ENCODE results near the gene PTK6. TPM values are rescaled to one million over a fixed set of nuclear protein-coding genes. Genes with fewer than 3 reads are reported as not detected.

The PTK6 gene
- polyA plus RNA-seq, 3 donors: 0.22 to 0.61 (median 0.49) TPM

- DNase-seq (ENCODE audit: low read depth in 3 of 3, low spot score in 2 of 3): no peak
Observed at GRCh38 chr20:63497946-63498935, 38.9 kb downstream of the PTK6 start.

- no peak for DNase-seq (ENCODE audit: low read depth in 3 of 3, low spot score in 2 of 3)
Observed at GRCh38 chr20:63497138-63497945, 39.8 kb downstream of the PTK6 start.

- DNase-seq (ENCODE audit: low read depth in 3 of 3, low spot score in 2 of 3): no peak
Observed at GRCh38 chr20:63496596-63497120, 40.5 kb downstream of the PTK6 start.

- DNase-seq (ENCODE audit: low read depth in 3 of 3, low spot score in 2 of 3): no peak
Observed at GRCh38 chr20:63495741-63496595, 41.2 kb downstream of the PTK6 start.

- DNase-seq (ENCODE audit: low read depth in 3 of 3, low spot score in 2 of 3): no peak
Observed at GRCh38 chr20:63495167-63495720, 41.9 kb downstream of the PTK6 start.

GRCh38 chr20:63494420-63495166 lies 42.6 kb downstream of the PTK6 start:
- DNase-seq (ENCODE audit: low read depth in 3 of 3, low spot score in 2 of 3): no peak

- no peak for DNase-seq (ENCODE audit: low read depth in 3 of 3, low spot score in 2 of 3)
Observed at GRCh38 chr20:63494084-63494419, 43.1 kb downstream of the PTK6 start.

- DNase-seq (ENCODE audit: low read depth in 3 of 3, low spot score in 2 of 3): no peak
Observed at GRCh38 chr20:63493563-63494020, 43.6 kb downstream of the PTK6 start.

- DNase-seq (ENCODE audit: low read depth in 3 of 3, low spot score in 2 of 3): no peak
Observed at GRCh38 chr20:63492982-63493381, 44.2 kb downstream of the PTK6 start.

GRCh38 chr20:63492518-63492917 lies 44.7 kb downstream of the PTK6 start:
- no peak for DNase-seq (ENCODE audit: low read depth in 3 of 3, low spot score in 2 of 3)

- no peak for DNase-seq (ENCODE audit: low read depth in 3 of 3, low spot score in 2 of 3)
Observed at GRCh38 chr20:63491635-63492230, 45.4 kb downstream of the PTK6 start.

- DNase-seq (ENCODE audit: low read depth in 3 of 3, low spot score in 2 of 3): no peak
Observed at GRCh38 chr20:63491078-63491477, 46.1 kb downstream of the PTK6 start.

GRCh38 chr20:63490416-63490815 lies 46.8 kb downstream of the PTK6 start:
- no peak for DNase-seq (ENCODE audit: low read depth in 3 of 3, low spot score in 2 of 3)

GRCh38 chr20:63488315-63489251 lies 48.6 kb downstream of the PTK6 start:
- no peak for DNase-seq (ENCODE audit: low read depth in 3 of 3, low spot score in 2 of 3)

GRCh38 chr20:63487781-63488241 lies 49.4 kb downstream of the PTK6 start:
- no peak for DNase-seq (ENCODE audit: low read depth in 3 of 3, low spot score in 2 of 3)

GRCh38 chr20:63487116-63487764 lies 49.9 kb downstream of the PTK6 start:
- DNase-seq (ENCODE audit: low read depth in 3 of 3, low spot score in 2 of 3): no peak

GRCh38 chr20:63486300-63486855 lies 50.8 kb downstream of the PTK6 start:
- DNase-seq (ENCODE audit: low read depth in 3 of 3, low spot score in 2 of 3): no peak
